Activated CD4-positive, CD25-positive, alpha-beta regulatory T cell treated with anti-CD3 and anti-CD28 coated beads, Interleukin-2, amount 50 U/mL, for 16 hours (primary cell): Measurements from ENCODE around the gene IL16.
A peak's percentile ranks its signal among the peaks of the same experiment; 100 is the strongest.

Source experiments
- DNase-seq: peaks from one replicate; pipeline ENCODE4 v3.0.0-alpha.2; 2020; ENCODE audit warnings: low read depth, low spot score

Gene IL16

GRCh38 chr15:81292523-81293001 lies 95.9 kb downstream of the IL16 start:
- DNase-seq, result no peak

- DNase-seq, result peak; percentile 58
These were observed 97.2 kb downstream of the IL16 start for GRCh38 chr15:81293728-81294515.

- no peak for DNase-seq
These were observed 97.8 kb downstream of the IL16 start for GRCh38 chr15:81294516-81294880.

- DNase-seq, result no peak
These were observed 98.9 kb downstream of the IL16 start for GRCh38 chr15:81295486-81296121.

GRCh38 chr15:81296186-81296585 lies 99.5 kb downstream of the IL16 start:
- DNase-seq, result no peak

GRCh38 chr15:81296673-81297072 lies 100.0 kb downstream of the IL16 start:
- DNase-seq, result peak; percentile 54

- DNase-seq, result no peak
These were observed 100.5 kb downstream of the IL16 start for GRCh38 chr15:81297147-81297572.

- no peak for DNase-seq
These were observed 101.2 kb downstream of the IL16 start for GRCh38 chr15:81297603-81298575.

GRCh38 chr15:81298611-81299010 lies 101.9 kb downstream of the IL16 start:
- DNase-seq, result no peak

GRCh38 chr15:81299156-81299555 lies 102.5 kb downstream of the IL16 start:
- DNase-seq, result no peak

GRCh38 chr15:81299630-81300273 lies 103.1 kb downstream of the IL16 start:
- DNase-seq, result no peak

GRCh38 chr15:81301385-81301784 lies 104.7 kb downstream of the IL16 start:
- DNase-seq, result no peak

- no peak for DNase-seq
These were observed 105.2 kb downstream of the IL16 start for GRCh38 chr15:81301815-81302399.

- no peak for DNase-seq
These were observed 106.0 kb downstream of the IL16 start for GRCh38 chr15:81302701-81303109.

GRCh38 chr15:81303244-81304225 lies 106.9 kb downstream of the IL16 start:
- DNase-seq, result no peak

GRCh38 chr15:81304226-81304625 lies 107.5 kb downstream of the IL16 start:
- no peak for DNase-seq

GRCh38 chr15:81308260-81308659 lies 111.6 kb downstream of the IL16 start:
- no peak for DNase-seq

GRCh38 chr15:81309647-81310450 lies 113.2 kb downstream of the IL16 start:
- DNase-seq, result no peak

- DNase-seq, result no peak
These were observed 113.8 kb downstream of the IL16 start for GRCh38 chr15:81310480-81310879.
